ENCODE results near the gene EIF4G3. TPM values are rescaled to one million over a fixed set of nuclear protein-coding genes. Genes with fewer than 3 reads are reported as not detected.

Gene EIF4G3
- polyA plus RNA-seq, 1 donor (not counting 4 experiments of a cell fraction or from before 2014, with no cell fraction given): 44.6 TPM

DNA sequence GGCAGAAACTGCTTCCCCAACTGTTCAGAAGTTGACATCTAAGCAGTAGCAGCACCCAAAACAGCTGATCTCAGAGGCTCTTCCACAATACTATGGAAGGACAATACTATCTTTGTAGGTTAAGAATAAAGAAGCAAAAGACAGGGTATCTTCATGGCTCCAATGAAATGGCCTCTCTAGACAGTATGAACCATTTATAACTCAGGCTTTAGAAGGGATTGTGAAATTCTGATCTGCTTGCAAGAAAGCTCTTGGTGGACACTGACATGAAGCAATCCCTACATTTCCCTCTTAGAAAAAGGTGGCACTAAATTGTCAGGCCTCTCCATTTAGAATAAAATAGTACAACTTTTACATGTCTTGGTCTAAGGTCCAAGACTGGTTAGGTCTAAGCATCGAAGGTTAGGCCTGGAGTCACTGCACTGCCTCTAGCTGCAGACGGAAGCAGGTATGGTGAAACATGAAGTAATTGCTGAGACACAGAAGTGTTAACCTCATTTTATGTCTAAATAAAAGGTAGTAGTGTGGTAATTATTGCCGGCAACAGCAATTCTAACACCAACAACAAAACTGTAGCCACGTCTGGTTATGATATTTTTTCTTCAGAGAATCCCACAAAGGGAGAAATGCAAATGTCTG lies 339.0 kb downstream of the EIF4G3 start:
- FAIRE-seq (no peak), DNase-seq (ENCODE audit: low read depth, low spot score) (no peak)
- H2AFZ ChIP-seq (ENCODE audit: control insufficient read depth, low read length): no peak overlapping the region
- no peaks in the 10 kb centered on the region for H3K9me3 ChIP-seq (ENCODE audit: control insufficient read depth, low read depth, low read length)
- no peak overlapping the region for H3K9ac ChIP-seq (ENCODE audit: control insufficient read depth, extremely low read depth, insufficient read depth, low read length)
- no peak overlapping the region for H3K4me3 ChIP-seq (ENCODE audit: control insufficient read depth in 2 of 3, extremely low read depth in 1 of 3, insufficient read depth in 2 of 3, low read depth in 1 of 3, low read length in 3 of 3)
- H3K27me3 ChIP-seq (ENCODE audit: control insufficient read depth, extremely low read depth, insufficient read depth, low read length): no peaks in the 10 kb centered on the region
- no peaks in the 10 kb centered on the region for H3K79me2 ChIP-seq (ENCODE audit: control insufficient read depth, insufficient read depth, low read length)
- H3K27ac ChIP-seq (ENCODE audit: control insufficient read depth, insufficient read depth, low read length): no peak overlapping the region
- no peaks in the 10 kb centered on the region for H3K4me1 ChIP-seq (ENCODE audit: control insufficient read depth, extremely low read depth, insufficient read depth, low read length)
- peaks cover 2 to 10% of the 10 kb centered on the region in 2 experiments for H3K36me3 ChIP-seq (ENCODE audit: control insufficient read depth in 2 of 2, extremely low read depth in 1 of 2, insufficient read depth in 2 of 2, low read length in 2 of 2)
- no peaks in the 10 kb centered on the region for H3K9me1 ChIP-seq (ENCODE audit: control insufficient read depth, extremely low read depth, insufficient read depth, low read length)
- dilution Hi-C loops (cut with MboI; ENCODE audit: extremely low pct_ligation_motif_present, low sequenced_read_pairs): no loop called here
- TF ChIP-seq EZH2 (IDR thresholded peaks at IDR 0.05; ENCODE audit: low read length) (no peak), CTCF (optimal IDR thresholded peaks at IDR 0.05 in 1 of 3, IDR thresholded peaks at IDR 0.05 in 1 of 3, conservative IDR thresholded peaks at IDR 0.05 in 1 of 3; ENCODE audit: extremely low read depth in 1 of 3, insufficient read depth in 2 of 3, low read length in 3 of 3) (no peak)
- H3K4me2 ChIP-seq (ENCODE audit: control insufficient read depth, extremely low read depth, insufficient read depth, low read depth, low read length): no peak overlapping the region
- no peaks in the 10 kb centered on the region for H4K20me1 ChIP-seq (ENCODE audit: control insufficient read depth, extremely low read depth, insufficient read depth, low read length)

DNA sequence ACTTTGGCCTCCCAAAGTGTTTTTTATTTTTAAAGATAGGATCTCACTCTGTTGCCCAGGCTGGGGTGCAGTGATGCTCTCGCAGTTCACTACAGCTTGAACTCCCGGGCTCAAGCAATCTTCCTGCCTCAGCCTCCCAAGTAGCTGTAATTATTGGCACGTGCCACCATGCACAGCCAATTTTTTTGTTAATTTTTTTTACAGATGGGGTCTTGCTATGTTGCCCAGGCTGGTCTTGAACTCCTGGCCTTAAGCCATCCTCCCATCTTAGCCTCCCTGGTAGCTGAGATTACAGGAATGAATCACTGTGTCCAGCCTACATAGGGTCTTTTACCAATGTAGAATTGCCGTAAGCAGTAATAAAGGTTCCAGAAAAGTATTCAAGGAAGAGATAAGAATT lies 340.5 kb downstream of the EIF4G3 start:
- no peaks in the 10 kb centered on the region for H3K9me1 ChIP-seq (ENCODE audit: control insufficient read depth, extremely low read depth, insufficient read depth, low read length)
- no peak overlapping the region for H3K4me2 ChIP-seq (ENCODE audit: control insufficient read depth, extremely low read depth, insufficient read depth, low read depth, low read length)
- no peak overlapping the region for H3K9ac ChIP-seq (ENCODE audit: control insufficient read depth, extremely low read depth, insufficient read depth, low read length)
- no peak for DNase-seq (ENCODE audit: low read depth, low spot score)
- FAIRE-seq: no peak
- no peaks in the 10 kb centered on the region for H4K20me1 ChIP-seq (ENCODE audit: control insufficient read depth, extremely low read depth, insufficient read depth, low read length)
- no peaks in the 10 kb centered on the region for H3K27me3 ChIP-seq (ENCODE audit: control insufficient read depth, extremely low read depth, insufficient read depth, low read length)
- H3K9me3 ChIP-seq (ENCODE audit: control insufficient read depth, low read depth, low read length): no peaks in the 10 kb centered on the region
- H3K27ac ChIP-seq (ENCODE audit: control insufficient read depth, insufficient read depth, low read length): no peak overlapping the region
- no peaks in the 10 kb centered on the region for H3K79me2 ChIP-seq (ENCODE audit: control insufficient read depth, insufficient read depth, low read length)
- no peaks in the 10 kb centered on the region for H3K4me1 ChIP-seq (ENCODE audit: control insufficient read depth, extremely low read depth, insufficient read depth, low read length)
- TF ChIP-seq CTCF (optimal IDR thresholded peaks at IDR 0.05 in 1 of 3, IDR thresholded peaks at IDR 0.05 in 1 of 3, conservative IDR thresholded peaks at IDR 0.05 in 1 of 3; ENCODE audit: extremely low read depth in 1 of 3, insufficient read depth in 2 of 3, low read length in 3 of 3): no peak
- no peak for TF ChIP-seq EZH2 (IDR thresholded peaks at IDR 0.05; ENCODE audit: low read length)
- peaks cover 2 to 8% of the 10 kb centered on the region in 2 experiments for H3K36me3 ChIP-seq (ENCODE audit: control insufficient read depth in 2 of 2, extremely low read depth in 1 of 2, insufficient read depth in 2 of 2, low read length in 2 of 2)
- H3K4me3 ChIP-seq (ENCODE audit: control insufficient read depth in 2 of 3, extremely low read depth in 1 of 3, insufficient read depth in 2 of 3, low read depth in 1 of 3, low read length in 3 of 3): no peak overlapping the region
- H2AFZ ChIP-seq (ENCODE audit: control insufficient read depth, low read length): no peak overlapping the region
- dilution Hi-C loops (cut with MboI; ENCODE audit: extremely low pct_ligation_motif_present, low sequenced_read_pairs): no loop called here
